Anterior cingulate cortex (tissue), 58 donors: ENCODE measurements around the gene BLID.

Experiments used
- DNase-seq, 58 donors: peaks; one replicate each; lab custom pipeline; 2025; lab: John Stamatoyannopoulos, UW

Gene BLID

GRCh38 chr11:122141725-122142124 is 25.7 kb upstream of the BLID start:
- DNase-seq = peak in 6 of 58 donors; percentile 20 to 43 (median 25)

- no peak for DNase-seq
Observed at GRCh38 chr11:122140500-122140899, 24.5 kb upstream of the BLID start.

GRCh38 chr11:122139595-122139866 is 23.5 kb upstream of the BLID start:
- no peak for DNase-seq

GRCh38 chr11:122138744-122139594 is 23.0 kb upstream of the BLID start:
- DNase-seq = no peak

- no peak for DNase-seq
Observed at GRCh38 chr11:122137078-122137793, 21.2 kb upstream of the BLID start.

- DNase-seq = no peak
Observed at GRCh38 chr11:122131126-122131525, 15.1 kb upstream of the BLID start.

GRCh38 chr11:122128146-122128545 is 12.1 kb upstream of the BLID start:
- DNase-seq = no peak

- no peak for DNase-seq
Observed at GRCh38 chr11:122127020-122127419, 11.0 kb upstream of the BLID start.

- peak in 1 of 58 donors; percentile 11 for DNase-seq
Observed at GRCh38 chr11:122126024-122126688, 10.1 kb upstream of the BLID start.

- DNase-seq = no peak
Observed at GRCh38 chr11:122123263-122123929, 7.4 kb upstream of the BLID start.

GRCh38 chr11:122122179-122122578 is 6.2 kb upstream of the BLID start:
- DNase-seq = no peak

GRCh38 chr11:122120096-122120495 is 4.1 kb upstream of the BLID start:
- DNase-seq = no peak

GRCh38 chr11:122116591-122116990 is 576 bp upstream of the BLID start:
- DNase-seq = no peak

GRCh38 chr11:122114976-122115375 is 1.0 kb downstream of the BLID start:
- no peak for DNase-seq

GRCh38 chr11:122113836-122114825 is 1.9 kb downstream of the BLID start:
- no peak for DNase-seq

GRCh38 chr11:122112470-122113365 is 3.3 kb downstream of the BLID start:
- DNase-seq = no peak

GRCh38 chr11:122109932-122110331 is 6.1 kb downstream of the BLID start:
- no peak for DNase-seq

- DNase-seq = no peak
Observed at GRCh38 chr11:122108828-122109227, 7.2 kb downstream of the BLID start.
